ENCODE data around the gene FRMPD4. TPM values are rescaled to one million over a fixed set of nuclear protein-coding genes. Genes with fewer than 3 reads are reported as not detected.

The FRMPD4 gene
- total RNA-seq, 1 experiment from 2014 or later = 0.24 TPM

DNA sequence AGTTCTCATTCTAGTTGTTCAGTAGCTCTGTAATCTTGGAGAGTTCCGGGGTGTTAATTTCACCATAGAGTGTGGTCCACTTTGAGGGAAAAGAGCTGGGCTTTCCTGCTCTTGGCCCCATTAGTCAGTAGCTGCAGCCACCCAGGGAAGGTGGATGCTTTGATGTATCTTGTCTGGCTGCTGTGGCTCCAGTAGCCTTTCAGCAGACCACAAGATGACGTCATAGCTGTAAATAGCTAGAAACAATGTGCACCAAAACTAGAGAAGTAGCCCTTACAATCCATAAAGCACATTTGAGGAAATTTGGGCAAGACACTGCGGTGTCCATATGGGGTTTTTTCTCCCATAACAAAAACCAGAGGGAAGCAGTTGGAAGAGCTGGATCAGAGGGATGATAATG, 620.0 kb downstream of the FRMPD4 start:
- no peaks in the 10 kb centered on the region for H3K4me1 Mint-ChIP-seq
- Histone ChIP-seq H3K79me1 (ENCODE audit: insufficient read depth, low read depth, low read length, poor library complexity, severe bottlenecking) (no peaks in the 10 kb centered on the region), H3K27ac (ENCODE audit: insufficient read length, low read depth, low read length) (no peak overlapping the region), H3K23ac (ENCODE audit: insufficient read length, low read depth, low read length) (no peak overlapping the region), H3K56ac (ENCODE audit: insufficient read length, low read depth, low read length) (no peak overlapping the region), H3K9me3 (ENCODE audit: control insufficient read depth, low read depth, low read length) (no peaks in the 10 kb centered on the region), H2AFZ (ENCODE audit: low read length) (no peak overlapping the region), H3K4me1 (ENCODE audit: insufficient read depth, low read length) (no peaks in the 10 kb centered on the region), H3K23me2 (ENCODE audit: insufficient read length, low read depth, low read length, poor library complexity, severe bottlenecking) (no peaks in the 10 kb centered on the region), H2BK12ac (ENCODE audit: insufficient read length, low read depth, low read length) (no peak overlapping the region), H2BK20ac (ENCODE audit: low read depth, low read length, poor library complexity, severe bottlenecking) (no peak overlapping the region), H3K9ac (ENCODE audit: extremely low read depth, insufficient read length, low read length) (no peak overlapping the region), H4K91ac (ENCODE audit: insufficient read length, low read depth, low read length) (no peak overlapping the region), H2AK5ac (ENCODE audit: insufficient read length, low read length) (no peak overlapping the region), H4K20me1 (ENCODE audit: control insufficient read depth, insufficient read depth, insufficient read length) (no peaks in the 10 kb centered on the region), H3K14ac (ENCODE audit: insufficient read depth, low read length) (no peak overlapping the region), H3K79me2 (ENCODE audit: insufficient read depth, low read length) (no peaks in the 10 kb centered on the region), H3T11ph (ENCODE audit: low read length) (no peak overlapping the region), H3K18ac (ENCODE audit: insufficient read length, low read depth, low read length) (no peak overlapping the region), H3K4ac (ENCODE audit: low read depth, low read length) (no peak overlapping the region), H4K5ac (ENCODE audit: insufficient read length, low read depth, low read length) (no peak overlapping the region), H2BK15ac (ENCODE audit: low read depth, low read length) (no peak overlapping the region), H4K8ac (replicated peaks; ENCODE audit: insufficient read length, low read depth, low read length) (no peak overlapping the region), H2BK5ac (ENCODE audit: insufficient read length, low read length) (no peak overlapping the region), H3K27me3 (ENCODE audit: insufficient read depth, low read length) (no peaks in the 10 kb centered on the region), H2BK120ac (ENCODE audit: low read depth, low read length, poor library complexity, severe bottlenecking) (no peak overlapping the region), H3K4me2 (ENCODE audit: insufficient read depth, insufficient read length, low read length) (no peak overlapping the region)
- no peak overlapping the region for H3K4me3 Mint-ChIP-seq
- peaks cover 56% of the 10 kb centered on the region in 2 experiments for H3K9me3 Mint-ChIP-seq
- H3K27ac Mint-ChIP-seq = no peak overlapping the region
- WGBS (ENCODE audit: extremely low coverage, insufficient read length, low lambda C conversion rate) = no CpG with 5 or more reads among the region's 3 CpGs
- DNase-seq = no peak
- TF ChIP-seq CTCF (conservative IDR thresholded peaks at IDR 0.05) = no peak
- H3K36me3 Mint-ChIP-seq (ENCODE audit: insufficient read depth in 1 of 3, low read depth in 3 of 3) = peaks cover 0 to 4% (median 0%) of the 10 kb centered on the region in 3 experiments; a peak in 2 of 7 replicates
- peaks cover 3% of the 10 kb centered on the region for H3K27me3 Mint-ChIP-seq (ENCODE audit: low read depth)

Measured in H9 (cell line).